ENCODE data around the gene DNAH3. TPM values are rescaled to one million over a fixed set of nuclear protein-coding genes. Genes with fewer than 3 reads are reported as not detected.
A peak's percentile ranks its signal among the peaks of the same experiment; 100 is the strongest.

DNAH3 gene
- total and polyA plus RNA-seq, 2 of the 13 experiments (the other 11 are each of a cell fraction or from before 2014, with no cell fraction given), result 0.07 to 0.08 TPM

GRCh38 chr16:21116148-21116693 is 34.4 kb downstream of the DNAH3 start:
- in situ Hi-C loops (cut with HindIII; ENCODE audit: extremely low pct_ligation_motif_present, low pct_unique_long_range_greater_than_20kb), result no loop called here
- no peak overlapping the region for H3K27ac ChIP-seq (ENCODE audit: extremely low read length, insufficient read depth, low read length)
- BruUV-seq (replicated peaks), result no TSS peak
- CTCF ChIA-PET (ENCODE audit: low intra/inter-chr PET ratio, low total read pairs), result no interaction called here
- H4K20me1 ChIP-seq (ENCODE audit: insufficient read depth, low read length), result no peaks in the 10 kb centered on the region
- H3K4me3 ChIP-seq (replicated peaks in 1 of 3; ENCODE audit: insufficient read depth in 1 of 3, low read depth in 2 of 3, low read length in 3 of 3), result peak overlapping the region; percentile 25 to 55 (median 45); a peak in 5 of 6 replicates
- peak overlapping the region; percentile 45 for H2AFZ ChIP-seq (ENCODE audit: low read length)
- H3K4me1 ChIP-seq (ENCODE audit: insufficient read depth, low read length), result peaks cover 11% of the 10 kb centered on the region
- POLR2A ChIA-PET, result no interaction called here
- no peaks in the 10 kb centered on the region for H3K9me3 ChIP-seq (ENCODE audit: low read length)
- peak overlapping the region; percentile 52 for H3K4me2 ChIP-seq (ENCODE audit: low read depth, low read length)
- intact Hi-C loops (cut with micrococcal nuclease; ENCODE audit: unreplicated experiment), result no loop called here
- H3K79me2 ChIP-seq (ENCODE audit: insufficient read depth, low read length), result no peaks in the 10 kb centered on the region
- peak; percentile 60 for ATAC-seq
- DNase-seq (ENCODE audit: low spot score), result peak; percentile 52
- peaks cover 3 to 12% of the 10 kb centered on the region in 2 experiments; a peak in 2 of 5 replicates for H3K27me3 ChIP-seq (ENCODE audit: control insufficient read depth in 1 of 2, insufficient read depth in 2 of 2, low read length in 2 of 2)
- H3K9ac ChIP-seq (ENCODE audit: insufficient read depth, low read depth, low read length), result peak overlapping the region; percentile 36
- 34% methylated on average over 13 of the region's 13 CpGs for WGBS (ENCODE audit: low lambda C conversion rate)
- no peaks in the 10 kb centered on the region for H3K36me3 ChIP-seq (replicated peaks in 1 of 2; ENCODE audit: control insufficient read depth in 1 of 2, insufficient read depth in 2 of 2, low read length in 2 of 2)
- no peak for FAIRE-seq
- TF ChIP-seq SYNCRIP (IDR thresholded peaks at IDR 0.05; ENCODE audit: insufficient read depth, low read depth, low read length), result no peak
- TF ChIP-seq ZBTB26 (CRISPR knock-in tag; IDR thresholded peaks at IDR 0.05; ENCODE audit: borderline replicate concordance), result 0 out of 2 replicates have a peak, but pooled peaks have one; percentile 41
- TF ChIP-seq BCLAF1 (IDR thresholded peaks at IDR 0.05), result no peak
- no peak for TF ChIP-seq SAFB2 (CRISPR knock-in tag; IDR thresholded peaks at IDR 0.05; ENCODE audit: borderline replicate concordance, low read depth)
- TF ChIP-seq RFXAP (CRISPR knock-in tag; IDR thresholded peaks at IDR 0.05; ENCODE audit: borderline replicate concordance), result no peak
- no peak for TF ChIP-seq TBX3 (IDR thresholded peaks at IDR 0.05; ENCODE audit: borderline replicate concordance)
- no peak for TF ChIP-seq HMGXB4 (CRISPR knock-in tag; IDR thresholded peaks at IDR 0.05; ENCODE audit: borderline replicate concordance in 1 of 2, low read depth in 1 of 2)
- TF ChIP-seq IKZF1 (IDR thresholded peaks at IDR 0.05), result no peak
- no peak for TF ChIP-seq ZNF34 (CRISPR knock-in tag; IDR thresholded peaks at IDR 0.05; ENCODE audit: borderline replicate concordance)

Measured in HepG2 (cell line).